SK-N-SH (cell line): Measurements from ENCODE around the gene NACC1. TPM values are rescaled to one million over a fixed set of nuclear protein-coding genes. Genes with fewer than 3 reads are reported as not detected.
A peak's percentile ranks its signal among the peaks of the same experiment; 100 is the strongest.

Source experiments
- CTCF ChIA-PET: fragments of 300-600, 350-600 bp; formaldehyde crosslinking; extraction: SDS; loops from one replicate; lab custom pipeline; 2021; lab: Yijun Ruan, JAX
- POLR2A ChIA-PET: fragments of 350-600 bp; sonication (Branson Sonifier 250); formaldehyde crosslinking; extraction: SDS; loops from one replicate; lab custom pipeline; 2020; ENCODE audit warnings: antibody characterized with exemption, inconsistent platforms; lab: Yijun Ruan, JAX
- DNase-seq: peaks from one replicate; pipeline ENCODE4 v3.0.0; 2012
- H2AFZ ChIP-seq: fragments of 200-600 bp; sonication (generic); 2 replicates; pipeline ENCODE4 v1.8.1; 2016; ENCODE audit warnings: antibody characterized with exemption, mild to moderate bottlenecking, low read depth
- H3F3A ChIP-seq: fragments of 200-600 bp; sonication (generic); replicated peaks from 2 replicates; pipeline ENCODE3; 2016; ENCODE audit warnings: antibody characterized with exemption, mild to moderate bottlenecking; ENCODE audit not compliant: insufficient read depth
- H3K27ac ChIP-seq, 2 experiments: fragments of 200-500 bp in 1 of 2; fragments of 200-600 bp in 1 of 2; sonication (Bioruptor generic) in 1 of 2; sonication (generic), shearing (Covaris generic) in 1 of 2; 2 replicates each; pipeline versions ENCODE4 v1.5.1 to v1.6.1; 2014 to 2016; ENCODE audit warnings: low read depth in 2 of 2, inconsistent platforms in 1 of 2, low read length in 1 of 2, mild to moderate bottlenecking in 1 of 2, mixed read lengths in 1 of 2
- H3K27me3 ChIP-seq: fragments of 200-600 bp; sonication (generic), shearing (Covaris generic); 2 replicates; pipeline ENCODE4 v1.6.1; 2016; ENCODE audit warnings: mixed run types; ENCODE audit not compliant: insufficient read depth
- H3K36me3 ChIP-seq, 2 experiments: fragments of 200-500 bp in 1 of 2; fragments of 200-600 bp in 1 of 2; sonication (Bioruptor generic) in 1 of 2; sonication (generic) in 1 of 2; replicated peaks in 1 of 2; 2 replicates each; pipeline versions ENCODE3 to v1.5.1; 2014 to 2016; ENCODE audit warnings: low read length in 1 of 2, mild to moderate bottlenecking in 1 of 2; ENCODE audit not compliant: insufficient read depth in 2 of 2, control insufficient read depth in 1 of 2
- H3K4me1 ChIP-seq, 2 experiments: fragments of 200-500 bp in 1 of 2; fragments of 200-600 bp in 1 of 2; sonication (Bioruptor generic) in 1 of 2; sonication (generic), shearing (Covaris generic) in 1 of 2; 2 replicates each; pipeline versions ENCODE4 v1.5.1 to v1.6.1; 2014 to 2016; ENCODE audit warnings: low read depth in 1 of 2, low read length in 1 of 2, mixed run types in 1 of 2; ENCODE audit not compliant: insufficient read depth in 2 of 2, control insufficient read depth in 1 of 2
- H3K4me2 ChIP-seq: fragments of 200-600 bp; sonication (generic), shearing (Covaris generic); 2 replicates; pipeline ENCODE4 v1.6.1; 2017; ENCODE audit warnings: mixed run types
- H3K4me3 ChIP-seq, 2 experiments: fragments of 200-500 bp in 1 of 2; fragments of 200-600 bp in 1 of 2; sonication (Bioruptor generic) in 1 of 2; sonication (generic), shearing (Covaris generic) in 1 of 2; 2 replicates each; pipeline versions ENCODE4 v1.5.1 to v1.8.1; 2014 to 2016; ENCODE audit warnings: low read depth in 2 of 2, inconsistent platforms in 1 of 2, low read length in 1 of 2, mild to moderate bottlenecking in 1 of 2, mixed read lengths in 1 of 2, moderate library complexity in 1 of 2
- H3K79me2 ChIP-seq: fragments of 200-600 bp; sonication (generic); 2 replicates; pipeline ENCODE4 v1.8.1; 2017; ENCODE audit warnings: mild to moderate bottlenecking; ENCODE audit not compliant: insufficient read depth
- H3K9ac ChIP-seq: fragments of 200-600 bp; sonication (generic); 2 replicates; pipeline ENCODE4 v1.6.1; 2017; ENCODE audit warnings: mixed run types
- H3K9me2 ChIP-seq: fragments of 200-600 bp; sonication (generic); 2 replicates; pipeline ENCODE4 v1.6.1; 2017; ENCODE audit warnings: mixed run types
- H3K9me3 ChIP-seq: fragments of 200-600 bp; sonication (generic); 2 replicates; pipeline ENCODE4 v1.6.1; 2017; ENCODE audit warnings: mixed run types, mild to moderate bottlenecking, moderate library complexity
- H4K20me1 ChIP-seq: fragments of 200-600 bp; sonication (generic); 2 replicates; pipeline ENCODE4 v1.6.1; 2017; ENCODE audit warnings: mild to moderate bottlenecking, mixed run types; ENCODE audit not compliant: insufficient read depth
- CHD2 ChIP-seq: fragments of 150-350 bp; IDR thresholded peaks from 2 replicates; pipeline ENCODE4 v1.6.1; 2018; ENCODE audit warnings: low read length; ENCODE audit not compliant: partially characterized antibody
- ELF1 ChIP-seq: IDR thresholded peaks from 2 replicates; pipeline ENCODE4 v1.4.0; 2012
- FOXJ3 ChIP-seq: sonication (generic); formaldehyde crosslinking; IDR thresholded peaks from 2 replicates; pipeline ENCODE4 v1.5.1; 2020; ENCODE audit warnings: mild to moderate bottlenecking, missing genetic modification reagents
- GABPA ChIP-seq: IDR thresholded peaks from 2 replicates; pipeline ENCODE4 v1.4.0; 2012; ENCODE audit warnings: low read depth, mild to moderate bottlenecking
- GATA2 ChIP-seq: sonication (generic); formaldehyde crosslinking; IDR thresholded peaks from 2 replicates; pipeline ENCODE4 v1.5.0; 2020; ENCODE audit warnings: mild to moderate bottlenecking, missing genetic modification reagents
- JUND ChIP-seq: IDR thresholded peaks from 2 replicates; pipeline ENCODE4 v1.4.0; 2012
- MXI1 ChIP-seq: IDR thresholded peaks from 2 replicates; pipeline ENCODE4 v1.6.1; 2012; ENCODE audit warnings: mild to moderate bottlenecking, low read depth, low read length, improper control_type of control experiment
- RAD21 ChIP-seq: IDR thresholded peaks from 2 replicates; pipeline ENCODE4 v1.6.1; 2012; ENCODE audit warnings: mild to moderate bottlenecking, low read length
- RCOR1 ChIP-seq: fragments of 150-350 bp; IDR thresholded peaks from 2 replicates; pipeline ENCODE4 v1.6.1; 2017; ENCODE audit warnings: antibody characterized with exemption, low read length
- RFX5 ChIP-seq: IDR thresholded peaks from 2 replicates; pipeline ENCODE4 v1.6.1; 2012; ENCODE audit warnings: mild to moderate bottlenecking, improper control_type of control experiment, low read length
- SIN3A ChIP-seq: IDR thresholded peaks from 2 replicates; pipeline ENCODE4 v1.6.1; 2012; ENCODE audit warnings: low read depth, mild to moderate bottlenecking, low read length, moderate library complexity, borderline replicate concordance
- TCF12 ChIP-seq: IDR thresholded peaks from 2 replicates; pipeline ENCODE4 v1.4.0; 2012
- TEAD4 ChIP-seq: IDR thresholded peaks from 2 replicates; pipeline ENCODE4 v1.4.0; 2012; ENCODE audit warnings: mild to moderate bottlenecking, borderline replicate concordance; ENCODE audit not compliant: insufficient read depth
- YY1 ChIP-seq: IDR thresholded peaks from 2 replicates; pipeline ENCODE4 v1.4.0; 2012; ENCODE audit warnings: low read depth, mild to moderate bottlenecking
- WGBS: methylation state at CpG from one replicate; pipeline ENCODE4 v1.1.6; 2017; ENCODE audit warnings: low lambda C conversion rate; 5-methylcytosine and 5-hydroxymethylcytosine counted together
- polyA plus RNA-seq, 3 experiments: library from polyadenylated mRNA; depleted of rRNA; stranded (reverse); fragments of >200 nt; gene quantifications; 2 replicates each; pipeline ENCODE4 v1.2.3, GENCODE V29; 2012
- TF ChIP-seq, protein P1 (sequence below): fragments of 200-600 bp; sonication (generic); IDR thresholded peaks from 2 replicates; pipeline ENCODE4 v1.6.1; 2017; ENCODE audit warnings: antibody characterized with exemption, mild to moderate bottlenecking, moderate library complexity

The NACC1 gene
- polyA plus RNA-seq, 1 of the 3 experiments (the other 2 are of a cell fraction): 127 TPM

DNA sequence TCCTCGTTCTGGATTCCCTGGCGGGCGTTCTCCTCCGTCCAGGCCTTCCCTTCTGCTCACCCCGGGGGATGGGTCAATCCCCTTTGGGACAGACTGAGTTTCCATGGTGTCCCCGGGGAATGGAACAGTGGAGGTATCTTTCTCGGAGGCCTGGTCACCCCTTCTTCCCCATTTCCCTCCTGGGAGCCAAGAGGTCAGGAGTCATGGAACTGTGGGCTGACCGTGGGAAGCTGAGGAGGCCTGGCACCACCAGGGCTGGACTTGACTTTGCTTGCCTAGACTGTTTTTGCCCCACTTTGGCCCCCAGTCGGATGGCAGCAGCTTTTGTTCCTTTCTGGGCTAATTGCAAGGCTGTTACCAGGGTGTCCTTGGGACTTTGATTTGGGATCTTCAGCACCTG, 2.0 kb downstream of the NACC1 start:
- no peaks in the 10 kb centered on the region for H3K27me3 ChIP-seq
- no peak overlapping the region for H3K27ac ChIP-seq
- POLR2A ChIA-PET: interaction anchor here (3.7 kb wide), 1 partner anchor 32 kb away, joined by 16 read pairs; no protein-coding TSS in a partner anchor
- H3K9me2 ChIP-seq: no peaks in the 10 kb centered on the region
- TF ChIP-seq GATA2 (CRISPR knock-in tag) (no peak), ELF1 (no peak), TCF12 (no peak), JUND (no peak), GABPA (no peak)
- TF ChIP-seq, all 33 proteins: peak for 0
- no peak for DNase-seq
- no peak overlapping the region for H2AFZ ChIP-seq
- H3F3A ChIP-seq: peaks cover 4% of the 10 kb centered on the region
- no peak overlapping the region for H3K9ac ChIP-seq
- H3K36me3 ChIP-seq: peaks cover 0 to 17% of the 10 kb centered on the region in 2 experiments
- peak overlapping the region; percentile 83 for H3K4me2 ChIP-seq
- peaks cover 22 to 27% of the 10 kb centered on the region in 2 experiments; a peak in 2 of 4 replicates for H3K4me1 ChIP-seq
- H3K79me2 ChIP-seq: peaks cover 88% of the 10 kb centered on the region
- H3K9me3 ChIP-seq: no peaks in the 10 kb centered on the region
- peaks cover 62% of the 10 kb centered on the region for H4K20me1 ChIP-seq
- CTCF ChIA-PET: interaction anchor here (0.7 to 4.0 kb wide), 6 partner anchors 9 to 155 kb away, joined by 4 to 20 read pairs (median 4); partner anchors contain the start of genes IER2 and STX10
- no peak overlapping the region for H3K4me3 ChIP-seq
- WGBS: 60% methylated on average over 3 of the region's 9 CpGs

DNA sequence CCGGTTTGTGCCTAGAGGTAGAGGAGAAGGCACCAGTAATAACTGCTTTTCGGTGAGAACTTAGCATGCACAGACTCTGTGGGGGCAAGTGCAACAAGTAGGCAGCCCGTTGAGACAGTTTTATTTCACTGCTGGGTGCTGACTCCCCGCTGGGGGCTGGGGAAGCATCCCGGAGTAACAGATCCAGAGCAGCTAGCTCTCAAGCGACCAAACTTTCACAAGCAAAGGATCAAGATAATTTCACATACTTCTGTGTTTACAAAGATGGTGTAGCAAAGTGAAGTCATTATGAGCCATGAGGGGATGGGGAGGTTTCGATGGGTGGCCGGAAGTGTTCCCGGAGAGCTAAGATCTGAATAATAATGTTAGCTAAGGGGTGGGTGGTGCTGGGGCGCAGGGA, 2.8 kb downstream of the NACC1 start:
- 95% methylated on average over 8 of the region's 10 CpGs for WGBS
- H2AFZ ChIP-seq: no peak overlapping the region
- peaks cover 88% of the 10 kb centered on the region for H3K79me2 ChIP-seq
- peaks cover 19 to 20% of the 10 kb centered on the region in 2 experiments; a peak in 2 of 4 replicates for H3K4me1 ChIP-seq
- ChIA-PET CTCF (interaction anchor here (1.0 to 1.8 kb wide), 4 partner anchors 27 to 155 kb away, joined by 4 to 10 read pairs (median 5); partner anchors contain the start of genes IER2 and STX10), POLR2A (interaction anchor here (3.7 kb wide), 1 partner anchor 32 kb away, joined by 16 read pairs; no protein-coding TSS in a partner anchor)
- H3K9me2 ChIP-seq: no peaks in the 10 kb centered on the region
- H3K36me3 ChIP-seq: peaks cover 0 to 16% of the 10 kb centered on the region in 2 experiments
- H3K9me3 ChIP-seq: no peaks in the 10 kb centered on the region
- peaks cover 4% of the 10 kb centered on the region for H3F3A ChIP-seq
- DNase-seq: no peak
- TF ChIP-seq, protein P1, sequence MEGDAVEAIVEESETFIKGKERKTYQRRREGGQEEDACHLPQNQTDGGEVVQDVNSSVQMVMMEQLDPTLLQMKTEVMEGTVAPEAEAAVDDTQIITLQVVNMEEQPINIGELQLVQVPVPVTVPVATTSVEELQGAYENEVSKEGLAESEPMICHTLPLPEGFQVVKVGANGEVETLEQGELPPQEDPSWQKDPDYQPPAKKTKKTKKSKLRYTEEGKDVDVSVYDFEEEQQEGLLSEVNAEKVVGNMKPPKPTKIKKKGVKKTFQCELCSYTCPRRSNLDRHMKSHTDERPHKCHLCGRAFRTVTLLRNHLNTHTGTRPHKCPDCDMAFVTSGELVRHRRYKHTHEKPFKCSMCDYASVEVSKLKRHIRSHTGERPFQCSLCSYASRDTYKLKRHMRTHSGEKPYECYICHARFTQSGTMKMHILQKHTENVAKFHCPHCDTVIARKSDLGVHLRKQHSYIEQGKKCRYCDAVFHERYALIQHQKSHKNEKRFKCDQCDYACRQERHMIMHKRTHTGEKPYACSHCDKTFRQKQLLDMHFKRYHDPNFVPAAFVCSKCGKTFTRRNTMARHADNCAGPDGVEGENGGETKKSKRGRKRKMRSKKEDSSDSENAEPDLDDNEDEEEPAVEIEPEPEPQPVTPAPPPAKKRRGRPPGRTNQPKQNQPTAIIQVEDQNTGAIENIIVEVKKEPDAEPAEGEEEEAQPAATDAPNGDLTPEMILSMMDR: no peak
- TF ChIP-seq YY1: no peak
- no peak for TF ChIP-seq MXI1
- TF ChIP-seq ELF1: no peak
- TF ChIP-seq TEAD4: no peak
- TF ChIP-seq CHD2: no peak
- no peak for TF ChIP-seq GATA2 (CRISPR knock-in tag)
- no peak for TF ChIP-seq FOXJ3 (CRISPR knock-in tag)
- TF ChIP-seq JUND: no peak
- no peak for TF ChIP-seq RFX5
- TF ChIP-seq RAD21: no peak
- no peak for TF ChIP-seq RCOR1
- no peak for TF ChIP-seq SIN3A
- no peak overlapping the region for H3K4me2 ChIP-seq
- no peak overlapping the region for H3K27ac ChIP-seq
- H3K9ac ChIP-seq: no peak overlapping the region
- H3K4me3 ChIP-seq: no peak overlapping the region
- no peaks in the 10 kb centered on the region for H3K27me3 ChIP-seq
- peaks cover 69% of the 10 kb centered on the region for H4K20me1 ChIP-seq
